Measurements from ENCODE around the gene KCNT1.

Gene KCNT1

GRCh38 chr9:135762921-135763320, 60.9 kb downstream of the KCNT1 start:
- DNase-seq (ENCODE audit: low read depth): no peak
- TF ChIP-seq, protein P1, sequence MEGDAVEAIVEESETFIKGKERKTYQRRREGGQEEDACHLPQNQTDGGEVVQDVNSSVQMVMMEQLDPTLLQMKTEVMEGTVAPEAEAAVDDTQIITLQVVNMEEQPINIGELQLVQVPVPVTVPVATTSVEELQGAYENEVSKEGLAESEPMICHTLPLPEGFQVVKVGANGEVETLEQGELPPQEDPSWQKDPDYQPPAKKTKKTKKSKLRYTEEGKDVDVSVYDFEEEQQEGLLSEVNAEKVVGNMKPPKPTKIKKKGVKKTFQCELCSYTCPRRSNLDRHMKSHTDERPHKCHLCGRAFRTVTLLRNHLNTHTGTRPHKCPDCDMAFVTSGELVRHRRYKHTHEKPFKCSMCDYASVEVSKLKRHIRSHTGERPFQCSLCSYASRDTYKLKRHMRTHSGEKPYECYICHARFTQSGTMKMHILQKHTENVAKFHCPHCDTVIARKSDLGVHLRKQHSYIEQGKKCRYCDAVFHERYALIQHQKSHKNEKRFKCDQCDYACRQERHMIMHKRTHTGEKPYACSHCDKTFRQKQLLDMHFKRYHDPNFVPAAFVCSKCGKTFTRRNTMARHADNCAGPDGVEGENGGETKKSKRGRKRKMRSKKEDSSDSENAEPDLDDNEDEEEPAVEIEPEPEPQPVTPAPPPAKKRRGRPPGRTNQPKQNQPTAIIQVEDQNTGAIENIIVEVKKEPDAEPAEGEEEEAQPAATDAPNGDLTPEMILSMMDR (IDR thresholded peaks at IDR 0.05; ENCODE audit: low read length, missing control alignments): no peak
- H3K4me3 ChIP-seq (replicated peaks; ENCODE audit: low read depth, low read length): no peak overlapping the region

GRCh38 chr9:135763716-135764446, 61.9 kb downstream of the KCNT1 start:
- no peak for DNase-seq (ENCODE audit: low read depth)
- no peak overlapping the region for H3K4me3 ChIP-seq (replicated peaks; ENCODE audit: low read depth, low read length)
- TF ChIP-seq, protein P1 (IDR thresholded peaks at IDR 0.05; ENCODE audit: low read length, missing control alignments): no peak

GRCh38 chr9:135764731-135765130, 62.7 kb downstream of the KCNT1 start:
- H3K4me3 ChIP-seq (replicated peaks; ENCODE audit: low read depth, low read length): no peak overlapping the region
- TF ChIP-seq, protein P1 (IDR thresholded peaks at IDR 0.05; ENCODE audit: low read length, missing control alignments): no peak
- DNase-seq (ENCODE audit: low read depth): no peak

GRCh38 chr9:135765416-135765815, 63.4 kb downstream of the KCNT1 start:
- H3K4me3 ChIP-seq (replicated peaks; ENCODE audit: low read depth, low read length): no peak overlapping the region
- no peak for DNase-seq (ENCODE audit: low read depth)
- TF ChIP-seq, protein P1 (IDR thresholded peaks at IDR 0.05; ENCODE audit: low read length, missing control alignments): no peak

DNA sequence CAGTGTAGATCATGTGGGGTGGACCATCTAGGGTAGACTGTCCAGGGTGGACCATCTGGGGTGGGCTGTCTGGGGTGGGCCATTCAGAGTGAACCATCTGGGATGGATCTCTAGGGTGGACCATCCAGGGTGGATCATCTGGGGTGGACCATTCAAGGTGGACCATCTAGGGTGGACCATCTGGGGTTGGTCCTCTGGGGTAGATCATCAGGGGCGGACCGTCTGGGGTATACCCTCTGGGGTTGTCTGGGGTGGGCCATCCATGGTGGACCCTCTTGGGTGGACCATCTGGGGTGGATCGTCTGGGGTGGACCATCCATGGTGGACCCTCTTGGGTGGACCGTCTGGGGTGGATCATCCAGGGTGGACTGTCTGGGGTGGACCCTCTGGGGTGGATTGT, 64.3 kb downstream of the KCNT1 start:
- TF ChIP-seq, protein P1 (IDR thresholded peaks at IDR 0.05; ENCODE audit: low read length, missing control alignments): no peak
- no peak overlapping the region for H3K4me3 ChIP-seq (replicated peaks; ENCODE audit: low read depth, low read length)
- peak; percentile 18 for DNase-seq (ENCODE audit: low read depth)

DNA sequence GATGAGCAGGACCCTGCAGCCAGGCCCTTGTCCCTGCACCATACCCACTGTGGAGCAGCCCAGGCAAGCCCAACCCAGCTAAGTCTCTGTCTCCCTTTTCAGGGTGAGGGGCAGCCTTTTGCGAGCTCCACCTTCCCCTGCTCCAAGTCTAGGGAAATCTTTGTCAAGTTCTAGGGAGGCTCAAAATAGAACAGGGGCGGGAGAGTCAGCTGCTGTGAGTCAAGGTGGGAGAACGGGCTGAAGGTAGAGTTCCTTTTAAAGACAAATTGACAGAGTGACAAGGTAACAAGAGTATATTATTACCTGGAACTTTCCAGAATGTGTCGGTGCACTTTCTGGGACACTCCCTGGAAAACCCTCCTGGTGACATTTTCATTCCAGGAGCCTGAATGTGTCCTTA, 64.7 kb downstream of the KCNT1 start:
- TF ChIP-seq, protein P1 (IDR thresholded peaks at IDR 0.05; ENCODE audit: low read length, missing control alignments): no peak
- no peak overlapping the region for H3K4me3 ChIP-seq (replicated peaks; ENCODE audit: low read depth, low read length)
- no peak for DNase-seq (ENCODE audit: low read depth)
